Esophagus squamous epithelium (tissue), 4 donors: ENCODE measurements around the gene PIP4P1.

ENCODE experiments used
- CTCF ChIP-seq, 6 experiments: fragments of 450-650 bp in 4 of 6; fragments of 200-600 bp in 2 of 6; sonication (generic) in 2 of 6; IDR thresholded peaks; one replicate each; pipeline ENCODE4 v1.5.1; 2016 to 2019; ENCODE audit warnings: antibody characterized with exemption in 6 of 6, mild to moderate bottlenecking in 4 of 6, moderate library complexity in 4 of 6
- POLR2A ChIP-seq, 4 donors: fragments of 450-650 bp; IDR thresholded peaks; one replicate each; pipeline ENCODE4 v1.6.1; 2017; ENCODE audit warnings: antibody characterized with exemption in 4 of 4, mild to moderate bottlenecking in 4 of 4, moderate library complexity in 3 of 4

GRCh38 chr14:20440465-20440864 is 20.8 kb downstream of the PIP4P1 start:
- TF ChIP-seq CTCF (IDR thresholded peaks at IDR 0.05) (no peak), POLR2A (IDR thresholded peaks at IDR 0.05) (no peak)
